NCI-H526 (cell line): Measurements from ENCODE around the gene HAS3.

Experiments
- DNase-seq, 2 experiments: peaks; one replicate each; lab custom pipeline; 2025; lab: John Stamatoyannopoulos, UW

The HAS3 gene

DNA sequence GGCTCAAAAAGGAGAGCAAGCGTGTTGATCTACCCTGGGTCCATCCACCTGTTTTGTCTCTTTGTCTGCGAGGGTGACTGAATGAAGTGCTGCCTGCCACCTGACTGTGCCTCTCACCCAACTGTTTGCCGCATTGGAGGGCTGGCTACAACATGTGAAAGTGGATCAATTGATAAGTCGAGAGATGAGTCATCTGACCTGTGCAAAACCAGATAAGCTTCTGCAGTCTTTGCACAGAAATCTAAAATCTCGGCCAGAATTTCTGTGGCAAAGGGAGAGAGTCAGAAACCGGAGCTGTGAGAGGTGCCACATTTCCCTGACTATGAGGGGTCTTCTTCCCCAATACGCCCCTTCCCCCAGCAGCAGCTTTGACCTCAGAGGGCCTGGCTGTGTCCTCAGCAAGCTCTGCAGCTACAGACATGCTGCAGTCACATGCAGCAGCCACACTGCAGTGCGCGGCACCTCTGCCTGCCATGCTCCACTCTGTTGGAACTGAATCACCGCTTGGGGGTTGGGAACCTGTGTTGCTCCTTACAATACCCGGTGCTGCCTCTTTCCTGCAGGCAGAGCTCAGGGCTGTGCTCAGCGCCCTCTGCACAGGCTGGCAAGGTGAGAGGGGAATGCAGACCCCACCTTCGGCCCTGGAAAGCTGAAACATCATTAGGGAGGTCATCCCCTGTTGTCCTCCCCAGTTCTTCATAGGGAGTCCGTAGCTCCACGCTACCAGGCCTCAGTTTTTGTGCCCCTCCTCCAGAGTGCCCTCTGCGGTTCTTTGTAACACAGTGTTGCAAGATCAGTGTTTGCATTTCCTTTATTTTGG is 16.2 kb upstream of the HAS3 start:
- no peak for DNase-seq

- no peak for DNase-seq
Observed at GRCh38 chr16:69093974-69094373, 11.5 kb upstream of the HAS3 start.

DNA sequence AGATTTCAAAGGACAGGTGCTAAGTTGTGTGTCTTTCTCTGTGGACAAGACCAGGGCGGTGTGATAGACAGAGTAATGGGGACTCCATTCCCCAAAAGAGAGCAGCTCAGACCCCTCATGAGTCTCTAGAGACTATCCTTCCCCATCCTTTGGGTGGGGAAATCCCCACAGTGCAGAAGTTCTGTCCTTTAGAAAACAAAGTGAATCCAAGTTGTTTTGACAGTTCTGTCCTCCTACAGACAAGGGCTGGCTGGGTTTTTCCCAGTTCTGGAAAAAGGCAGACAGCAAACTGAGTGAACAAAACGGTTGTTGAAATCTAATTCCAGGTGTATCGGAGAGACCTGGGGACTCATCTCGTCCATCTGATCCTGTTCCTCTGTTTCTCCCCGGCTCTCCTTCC is 11.0 kb upstream of the HAS3 start:
- DNase-seq: no peak

DNA sequence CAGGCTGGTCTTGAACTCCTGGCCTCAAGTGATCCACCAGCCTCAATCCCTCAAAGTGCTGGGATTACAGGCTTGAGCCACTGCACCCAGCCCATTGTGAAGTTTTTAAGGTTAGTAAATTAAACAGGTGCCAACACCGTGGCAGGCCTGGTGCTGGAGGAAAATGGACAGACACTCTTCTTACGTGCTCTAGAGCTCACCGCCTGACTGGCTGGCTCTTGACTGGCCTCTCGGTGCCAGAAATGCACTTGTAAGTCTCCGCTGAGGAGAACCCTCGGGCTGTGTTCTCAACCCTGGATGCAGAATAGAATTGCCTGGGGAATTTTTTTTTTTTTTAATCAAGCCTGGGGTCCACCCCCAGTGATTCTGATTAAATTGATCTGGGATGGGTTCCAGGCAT is 10.3 kb upstream of the HAS3 start:
- no peak for DNase-seq

DNA sequence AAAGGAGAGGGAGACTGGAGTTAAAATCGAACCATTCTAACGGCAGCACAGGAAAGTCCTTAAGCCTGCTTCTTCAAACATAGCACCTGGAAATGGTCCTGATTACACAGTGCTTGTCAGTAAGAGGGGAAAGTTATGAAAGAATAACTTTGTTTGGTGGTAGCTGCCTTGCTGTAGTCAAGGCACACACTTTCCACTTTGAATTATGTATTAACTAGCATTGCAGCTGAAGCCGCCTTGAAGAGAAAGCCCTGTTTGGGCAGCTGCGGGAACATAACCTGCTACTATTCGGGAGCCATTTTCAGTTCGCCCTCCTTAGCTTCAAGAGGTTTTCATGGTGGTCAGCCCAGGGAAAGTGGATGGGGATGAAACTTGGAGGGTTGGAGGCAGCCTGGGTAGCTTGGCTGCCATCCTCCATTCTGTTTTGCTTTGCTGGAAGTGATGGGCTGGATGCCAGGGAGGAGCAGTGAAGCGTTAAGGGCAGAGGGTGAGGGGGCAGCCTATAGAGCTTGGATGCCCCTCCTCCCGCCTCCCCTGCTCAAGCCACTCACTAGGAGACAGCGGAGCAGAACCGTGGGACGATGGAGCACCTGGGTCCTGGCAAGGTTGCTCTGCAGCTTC is 5.3 kb upstream of the HAS3 start:
- peak in 1 of 2 experiments; percentile 32 for DNase-seq

DNA sequence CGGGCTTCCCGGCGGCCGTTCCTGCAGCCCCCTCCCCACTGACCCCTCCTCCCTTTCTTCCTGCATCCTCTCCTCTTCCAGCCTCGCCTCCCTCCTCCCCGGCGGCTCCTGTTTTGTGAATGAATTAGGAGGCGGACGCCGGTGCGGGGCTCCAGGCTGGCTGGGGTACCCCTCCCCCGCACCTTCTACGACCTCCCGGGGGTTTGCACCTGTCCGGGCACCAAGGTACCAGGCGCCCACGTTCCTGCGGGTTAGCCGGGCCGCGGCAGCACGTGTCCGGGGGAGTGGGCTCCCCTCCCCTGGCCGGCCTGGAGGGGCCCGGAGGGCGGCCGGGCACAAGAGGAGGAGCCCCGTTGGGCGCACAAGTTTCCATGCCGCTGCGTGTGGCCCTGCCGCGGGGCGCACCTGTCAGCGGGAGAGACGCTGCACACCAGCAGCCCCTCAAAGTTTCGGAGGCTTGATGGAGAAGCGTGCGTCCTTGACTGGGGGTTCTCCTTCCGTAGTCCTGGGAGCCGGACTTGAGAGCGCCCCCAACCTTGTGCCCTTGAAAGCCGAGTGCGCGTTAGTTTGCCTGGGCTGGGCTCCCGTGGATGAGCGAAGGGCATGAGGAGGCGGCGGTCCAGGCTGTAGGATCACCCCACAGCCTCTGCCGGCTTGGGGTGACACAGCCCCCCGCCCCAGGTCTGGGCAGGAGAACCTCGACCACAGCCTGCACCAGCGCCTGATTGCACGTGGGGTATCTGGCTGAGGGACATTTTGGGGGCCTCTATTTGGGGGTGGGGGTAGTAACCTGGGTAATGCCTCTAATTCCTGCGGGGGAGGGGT is 1.2 kb downstream of the HAS3 start:
- peak in 1 of 2 experiments; percentile 54 for DNase-seq

- peak in 1 of 2 experiments; percentile 57 for DNase-seq
Observed at GRCh38 chr16:69107316-69107962, 2.0 kb downstream of the HAS3 start.

DNA sequence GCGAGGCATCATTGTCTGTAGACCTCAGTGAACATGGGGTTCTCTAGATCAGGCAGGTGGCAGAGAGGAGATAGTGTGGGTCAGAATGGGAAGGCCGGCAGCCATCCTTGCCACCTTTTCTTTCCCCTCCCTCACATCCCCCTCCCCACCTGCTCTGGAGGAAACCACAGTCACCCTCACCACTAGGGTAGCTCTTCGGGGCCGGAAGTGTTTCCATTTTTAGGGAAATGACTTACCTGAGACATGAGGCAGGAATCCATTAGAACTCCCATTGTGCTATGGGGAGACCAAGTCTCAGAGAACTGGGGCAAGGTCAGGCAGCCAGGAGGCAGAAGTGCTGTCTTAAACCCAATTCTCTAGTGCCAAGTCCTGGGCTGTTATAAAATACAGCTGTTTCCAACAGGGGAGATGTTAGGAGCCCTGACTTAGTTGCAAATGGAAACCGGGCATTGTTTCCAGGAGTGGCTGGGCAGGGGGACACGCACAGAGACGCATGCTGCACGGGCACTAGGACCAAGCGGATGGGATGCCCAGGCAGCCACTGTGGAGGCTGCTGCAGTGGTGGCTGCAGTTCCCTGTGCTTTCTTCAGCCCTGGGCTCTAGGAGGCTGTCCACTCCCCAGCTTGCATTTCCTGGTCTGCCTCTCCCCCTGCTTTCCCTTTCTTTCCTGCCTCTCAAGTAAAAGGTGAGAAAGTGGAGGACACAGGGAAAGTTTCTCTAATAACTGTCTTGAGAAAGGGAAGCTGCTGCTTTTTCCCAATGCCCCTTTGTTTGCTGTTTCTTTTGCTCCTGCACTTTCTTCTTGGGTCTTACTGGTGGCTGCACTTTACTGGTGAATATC is 2.8 kb downstream of the HAS3 start:
- no peak for DNase-seq

GRCh38 chr16:69108905-69109252 is 3.4 kb downstream of the HAS3 start:
- DNase-seq: no peak

GRCh38 chr16:69109486-69110270 is 4.2 kb downstream of the HAS3 start:
- DNase-seq: no peak

DNA sequence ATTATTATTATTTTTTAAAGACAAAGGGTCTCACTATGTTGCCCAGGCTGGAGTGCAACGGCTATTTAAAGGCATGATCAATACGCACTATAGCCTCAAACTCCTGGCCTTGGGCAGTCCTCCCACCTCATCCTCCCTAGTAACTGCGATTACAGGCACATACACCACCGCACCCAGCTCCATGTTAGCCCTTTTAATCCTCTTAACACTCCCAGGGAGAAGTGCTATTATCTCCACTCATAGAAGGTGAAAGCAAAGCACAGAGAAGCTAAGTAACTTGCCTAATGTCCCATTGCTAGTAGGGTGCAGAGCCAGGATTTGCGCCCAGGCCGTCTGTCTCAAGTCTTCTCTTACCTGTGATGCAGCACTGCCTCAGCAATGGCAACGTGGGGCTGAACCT is 5.0 kb downstream of the HAS3 start:
- DNase-seq: no peak

DNA sequence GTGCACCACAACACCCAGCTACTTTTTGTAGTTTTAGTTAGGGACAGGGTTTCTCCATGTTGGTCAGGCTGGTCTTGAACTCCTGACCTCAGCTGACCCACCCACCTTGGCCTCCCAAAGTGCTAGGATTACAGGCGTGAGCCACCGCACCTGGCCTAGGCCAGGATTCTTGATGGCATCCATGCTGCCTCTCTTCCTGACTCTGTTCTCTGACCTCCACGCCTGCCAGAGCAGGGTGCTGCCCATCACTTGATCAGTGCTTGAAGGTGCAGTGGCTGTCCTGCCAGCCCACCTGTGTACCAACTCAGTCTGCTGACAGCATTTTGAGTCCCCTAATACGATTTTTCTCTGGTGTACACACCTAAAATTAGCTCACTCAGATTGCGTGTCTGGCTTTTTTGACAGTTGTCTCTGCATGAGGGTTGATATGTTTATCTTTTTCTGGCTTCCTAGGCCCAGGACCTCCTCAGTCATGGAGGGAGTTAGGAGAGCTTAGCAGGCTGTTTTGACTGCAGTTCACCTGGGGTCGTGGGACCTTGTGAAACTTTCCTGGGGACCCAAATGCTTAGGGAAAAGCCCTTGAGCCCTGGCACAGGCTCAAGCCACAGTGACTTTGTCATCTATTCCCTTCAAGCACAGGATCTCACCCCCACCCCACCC is 5.9 kb downstream of the HAS3 start:
- DNase-seq: no peak

- DNase-seq: no peak
Observed at GRCh38 chr16:69111876-69112230, 6.4 kb downstream of the HAS3 start.

- peak; percentile 1 to 50 for DNase-seq
Observed at GRCh38 chr16:69112285-69113129, 7.1 kb downstream of the HAS3 start.

GRCh38 chr16:69113216-69113615 is 7.8 kb downstream of the HAS3 start:
- no peak for DNase-seq

DNA sequence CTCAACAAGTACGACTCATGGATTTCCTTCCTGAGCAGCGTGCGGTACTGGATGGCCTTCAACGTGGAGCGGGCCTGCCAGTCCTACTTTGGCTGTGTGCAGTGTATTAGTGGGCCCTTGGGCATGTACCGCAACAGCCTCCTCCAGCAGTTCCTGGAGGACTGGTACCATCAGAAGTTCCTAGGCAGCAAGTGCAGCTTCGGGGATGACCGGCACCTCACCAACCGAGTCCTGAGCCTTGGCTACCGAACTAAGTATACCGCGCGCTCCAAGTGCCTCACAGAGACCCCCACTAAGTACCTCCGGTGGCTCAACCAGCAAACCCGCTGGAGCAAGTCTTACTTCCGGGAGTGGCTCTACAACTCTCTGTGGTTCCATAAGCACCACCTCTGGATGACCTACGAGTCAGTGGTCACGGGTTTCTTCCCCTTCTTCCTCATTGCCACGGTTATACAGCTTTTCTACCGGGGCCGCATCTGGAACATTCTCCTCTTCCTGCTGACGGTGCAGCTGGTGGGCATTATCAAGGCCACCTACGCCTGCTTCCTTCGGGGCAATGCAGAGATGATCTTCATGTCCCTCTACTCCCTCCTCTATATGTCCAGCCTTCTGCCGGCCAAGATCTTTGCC is 9.0 kb downstream of the HAS3 start:
- no peak for DNase-seq

GRCh38 chr16:69114976-69115355 is 9.5 kb downstream of the HAS3 start:
- no peak for DNase-seq

DNA sequence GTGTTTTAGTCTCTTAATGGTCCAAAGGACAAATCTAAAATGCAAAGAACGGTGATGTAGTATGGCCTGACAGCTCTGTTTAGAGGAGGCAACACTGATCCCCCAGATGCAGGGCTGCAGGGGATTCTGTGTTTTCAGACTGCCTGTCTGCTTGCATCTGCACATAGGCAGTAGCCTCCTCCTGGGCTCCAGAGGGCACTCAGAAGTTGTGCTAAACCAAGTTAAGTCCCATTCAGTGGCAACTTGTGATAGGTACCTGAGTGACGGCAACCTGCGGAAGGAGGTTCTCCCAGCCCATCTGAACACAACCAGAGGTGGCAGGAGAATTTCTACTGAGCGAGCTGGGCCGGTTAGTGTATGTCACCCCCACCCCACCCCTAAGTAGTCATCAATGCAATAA is 9.9 kb downstream of the HAS3 start:
- no peak for DNase-seq

- DNase-seq: no peak
Observed at GRCh38 chr16:69115837-69116236, 10.4 kb downstream of the HAS3 start.
